Natural killer cell (primary cell): ENCODE results near the gene SERPINE2. TPM values are rescaled to one million over a fixed set of nuclear protein-coding genes. Genes with fewer than 3 reads are reported as not detected.
"Not testable (repeated sequence)": the region's sequence is repeated elsewhere in the genome, so short reads cannot be mapped to it uniquely, and the experiment has no call there.

Experiments used
- ATAC-seq, 3 donors: fragments of 150-1000 bp in 2 of 3; fragments of 200-7000 bp in 1 of 3; cut with Tn5 transposase; 1 replicate in 1 of 3; 2 replicates in 2 of 3; pipeline ENCODE4 v1.10.0; 2021; ENCODE audit warnings: mild to moderate bottlenecking in 2 of 3, moderate library complexity in 2 of 3
- DNase-seq, 2 donors: peaks; one replicate each; pipeline versions ENCODE4 v3.0.0 to v3.0.0-alpha.2; 2013 to 2021; ENCODE audit warnings: mixed read lengths in 1 of 2
- H3K27ac ChIP-seq: one replicate; pipeline ENCODE4 v1.5.1; 2013; ENCODE audit warnings: mild to moderate bottlenecking, low read length
- H3K27me3 ChIP-seq: one replicate; pipeline ENCODE4 v1.6.1; 2013; ENCODE audit warnings: low read length; ENCODE audit not compliant: control insufficient read depth, insufficient read depth
- H3K36me3 ChIP-seq: one replicate; pipeline ENCODE4 v1.6.1; 2013; ENCODE audit warnings: low read length; ENCODE audit not compliant: control insufficient read depth, insufficient read depth
- H3K4me1 ChIP-seq: one replicate; pipeline ENCODE4 v1.6.1; 2013; ENCODE audit warnings: low read length; ENCODE audit not compliant: control insufficient read depth, insufficient read depth
- H3K4me3 ChIP-seq: one replicate; pipeline ENCODE4 v1.5.1; 2013; ENCODE audit warnings: low read length
- H3K9me3 ChIP-seq: one replicate; pipeline ENCODE4 v1.6.1; 2013; ENCODE audit warnings: low read length; ENCODE audit not compliant: control insufficient read depth, insufficient read depth
- H3K27ac Mint-ChIP-seq, 2 donors: one replicate each; pipeline ENCODE4 v1.8.0; 2022; ENCODE audit warnings: mild to moderate bottlenecking in 2 of 2, mixed read lengths in 2 of 2, moderate library complexity in 1 of 2
- H3K27me3 Mint-ChIP-seq, 2 donors: one replicate each; pipeline ENCODE4 v1.8.0; 2022; ENCODE audit warnings: low read depth in 2 of 2, mixed read lengths in 2 of 2
- H3K36me3 Mint-ChIP-seq: one replicate; pipeline ENCODE4 v1.8.0; 2022; ENCODE audit warnings: mixed read lengths
- H3K4me1 Mint-ChIP-seq, 2 donors: one replicate each; pipeline ENCODE4 v1.8.0; 2022; ENCODE audit warnings: mixed read lengths in 2 of 2
- H3K4me3 Mint-ChIP-seq: one replicate; pipeline ENCODE4 v1.8.0; 2022; ENCODE audit warnings: mild to moderate bottlenecking, moderate library complexity, mixed read lengths
- H3K9me3 Mint-ChIP-seq, 2 donors: one replicate each; pipeline ENCODE4 v1.8.0; 2022; ENCODE audit warnings: mixed read lengths in 2 of 2
- WGBS: methylation state at CpG from one replicate; pipeline ENCODE4 v1.1.7; 2013; ENCODE audit warnings: missing lambda C conversion rate; ENCODE audit not compliant: insufficient coverage; 5-methylcytosine and 5-hydroxymethylcytosine counted together
- intact Hi-C: fragments of 100-400 bp; cut with micrococcal nuclease; formaldehyde crosslinking; loops from one replicate; pipeline ENCODE4 v1.14.2; 2022
- total RNA-seq, 4 donors: library from RNA; stranded (reverse); fragments of 120-200 nt in 1 of 4; gene quantifications; one replicate each; pipeline versions ENCODE4 v1.2.3 to v1.2.4, GENCODE V29; 2013 to 2022
- TF ChIP-seq, protein P1 (sequence below): fragments of 200-600 bp; IDR thresholded peaks from one replicate; pipeline ENCODE4 v1.8.0; 2022; ENCODE audit warnings: antibody characterized with exemption

Gene SERPINE2
- total RNA-seq, 3 donors from 2014 or later (not counting 1 experiment from before 2014, with no cell fraction given), result 3.5 to 14.6 (median 8.4) TPM

DNA sequence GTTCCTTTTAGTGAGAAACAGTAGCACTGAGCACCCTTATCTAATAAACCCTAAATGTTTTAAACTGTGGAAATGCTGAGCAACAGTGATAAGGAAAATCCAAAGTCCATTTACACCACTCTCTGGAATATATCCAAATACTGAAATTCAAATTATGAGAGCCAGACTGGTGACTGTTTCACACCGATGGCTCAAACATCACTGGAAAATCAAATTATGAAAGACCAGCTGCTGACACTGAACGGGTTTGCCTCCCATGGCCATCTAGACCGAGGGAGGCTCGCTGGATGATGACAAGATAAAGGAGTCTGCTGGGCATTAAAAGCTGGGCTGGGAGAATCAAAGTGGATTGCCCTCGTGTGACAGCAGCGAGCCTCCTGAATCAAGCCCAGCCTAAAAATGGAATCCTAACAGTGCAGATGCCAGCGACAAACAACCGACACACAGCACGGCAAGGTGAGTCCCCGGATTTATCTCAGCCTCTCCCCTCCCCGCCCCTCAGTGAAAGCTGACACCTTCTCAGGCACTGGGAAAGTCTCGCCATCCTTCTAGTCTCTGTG is 30.3 kb downstream of the SERPINE2 start:
- 87% methylated on average over 12 of the region's 12 CpGs for WGBS
- no peaks in the 10 kb centered on the region for H3K9me3 ChIP-seq
- H3K4me3 ChIP-seq, result no peak overlapping the region
- TF ChIP-seq, protein P1, sequence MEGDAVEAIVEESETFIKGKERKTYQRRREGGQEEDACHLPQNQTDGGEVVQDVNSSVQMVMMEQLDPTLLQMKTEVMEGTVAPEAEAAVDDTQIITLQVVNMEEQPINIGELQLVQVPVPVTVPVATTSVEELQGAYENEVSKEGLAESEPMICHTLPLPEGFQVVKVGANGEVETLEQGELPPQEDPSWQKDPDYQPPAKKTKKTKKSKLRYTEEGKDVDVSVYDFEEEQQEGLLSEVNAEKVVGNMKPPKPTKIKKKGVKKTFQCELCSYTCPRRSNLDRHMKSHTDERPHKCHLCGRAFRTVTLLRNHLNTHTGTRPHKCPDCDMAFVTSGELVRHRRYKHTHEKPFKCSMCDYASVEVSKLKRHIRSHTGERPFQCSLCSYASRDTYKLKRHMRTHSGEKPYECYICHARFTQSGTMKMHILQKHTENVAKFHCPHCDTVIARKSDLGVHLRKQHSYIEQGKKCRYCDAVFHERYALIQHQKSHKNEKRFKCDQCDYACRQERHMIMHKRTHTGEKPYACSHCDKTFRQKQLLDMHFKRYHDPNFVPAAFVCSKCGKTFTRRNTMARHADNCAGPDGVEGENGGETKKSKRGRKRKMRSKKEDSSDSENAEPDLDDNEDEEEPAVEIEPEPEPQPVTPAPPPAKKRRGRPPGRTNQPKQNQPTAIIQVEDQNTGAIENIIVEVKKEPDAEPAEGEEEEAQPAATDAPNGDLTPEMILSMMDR, result no peak
- intact Hi-C loops, result no loop called here
- no peaks in the 10 kb centered on the region for H3K9me3 Mint-ChIP-seq
- H3K27ac Mint-ChIP-seq, result no peak overlapping the region
- no peaks in the 10 kb centered on the region for H3K27me3 Mint-ChIP-seq
- H3K4me1 Mint-ChIP-seq, result peaks cover 4 to 11% of the 10 kb centered on the region in 2 donors
- no peaks in the 10 kb centered on the region for H3K4me1 ChIP-seq
- H3K36me3 Mint-ChIP-seq, result no peaks in the 10 kb centered on the region
- H3K27ac ChIP-seq, result no peak overlapping the region
- no peak overlapping the region for H3K4me3 Mint-ChIP-seq
- H3K27me3 ChIP-seq, result no peaks in the 10 kb centered on the region
- ATAC-seq, result no peak
- no peak for DNase-seq
- H3K36me3 ChIP-seq, result no peaks in the 10 kb centered on the region

DNA sequence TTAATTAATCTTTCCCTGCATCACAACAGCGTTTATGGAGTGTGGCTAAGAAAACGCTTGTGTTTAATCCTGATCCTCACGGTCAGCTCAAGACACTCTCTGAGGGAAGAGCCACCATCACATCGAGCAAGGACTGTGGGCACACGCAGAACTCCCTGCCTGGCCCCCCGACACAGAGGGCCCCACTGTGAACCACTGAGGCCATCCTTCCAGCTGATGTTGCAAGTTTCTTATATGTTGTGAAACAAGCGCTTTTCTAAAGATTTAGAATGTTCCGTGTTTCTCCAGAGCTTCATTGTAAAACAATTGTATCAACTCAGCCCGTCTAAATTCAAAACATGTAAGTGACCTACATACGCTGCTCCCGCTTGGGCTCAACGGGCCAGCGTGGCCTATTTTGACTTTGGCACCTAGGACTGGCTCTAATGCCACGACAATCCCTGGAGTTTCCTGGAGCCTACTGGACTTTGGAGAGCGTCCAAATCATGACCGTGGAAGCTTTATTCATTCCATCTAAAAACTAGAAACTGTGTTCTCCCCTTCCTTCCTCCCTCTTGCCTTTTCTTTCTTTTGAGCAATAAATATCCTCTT is 34.9 kb downstream of the SERPINE2 start:
- H3K4me3 ChIP-seq, result no peak overlapping the region
- H3K27me3 Mint-ChIP-seq, result no peaks in the 10 kb centered on the region
- no peaks in the 10 kb centered on the region for H3K4me1 Mint-ChIP-seq
- DNase-seq (no peak), ATAC-seq (no peak)
- WGBS, result 86% methylated on average over 16 of the region's 16 CpGs
- intact Hi-C loops, result no loop called here
- H3K9me3 Mint-ChIP-seq, result no peaks in the 10 kb centered on the region
- H3K9me3 ChIP-seq, result no peaks in the 10 kb centered on the region
- no peaks in the 10 kb centered on the region for H3K36me3 ChIP-seq
- no peak overlapping the region for H3K4me3 Mint-ChIP-seq
- no peaks in the 10 kb centered on the region for H3K27me3 ChIP-seq
- TF ChIP-seq, protein P1, result no peak
- no peak overlapping the region for H3K27ac Mint-ChIP-seq
- H3K27ac ChIP-seq, result no peak overlapping the region
- no peaks in the 10 kb centered on the region for H3K36me3 Mint-ChIP-seq
- no peaks in the 10 kb centered on the region for H3K4me1 ChIP-seq

GRCh38 chr2:224000662-224001061 is 38.4 kb downstream of the SERPINE2 start:
- H3K9me3 ChIP-seq, H3K9me3 Mint-ChIP-seq, H3K27ac Mint-ChIP-seq, H3K4me3 Mint-ChIP-seq, ATAC-seq, DNase-seq, H3K27me3 Mint-ChIP-seq, intact Hi-C loops, H3K4me3 ChIP-seq, H3K27ac ChIP-seq, H3K27me3 ChIP-seq, H3K4me1 Mint-ChIP-seq, H3K36me3 ChIP-seq, H3K4me1 ChIP-seq, H3K36me3 Mint-ChIP-seq: not testable (repeated sequence)
- 100% methylated on average over 5 of the region's 5 CpGs for WGBS

DNA sequence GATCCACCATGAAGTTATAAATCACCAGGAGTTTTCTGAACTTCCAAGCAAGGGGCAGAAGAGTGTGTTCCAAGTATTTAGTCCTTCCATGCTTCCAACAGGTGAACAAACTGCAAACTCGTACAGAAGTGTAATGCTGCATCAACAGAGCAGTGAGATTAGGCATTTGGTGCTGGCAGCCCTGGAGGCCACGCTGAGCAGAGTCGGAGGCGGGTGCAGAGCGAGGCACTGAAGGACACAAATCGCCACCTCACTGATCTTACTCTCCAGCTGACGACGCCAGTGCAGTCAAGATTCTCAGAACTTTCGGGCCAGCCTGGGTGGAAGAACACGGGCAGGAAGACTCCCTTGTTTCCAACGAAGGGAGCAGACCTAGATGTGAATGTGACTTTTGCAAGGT is 39.2 kb downstream of the SERPINE2 start:
- Histone ChIP-seq H3K36me3 (no peaks in the 10 kb centered on the region), H3K27ac (no peak overlapping the region), H3K9me3 (no peaks in the 10 kb centered on the region), H3K4me1 (no peaks in the 10 kb centered on the region), H3K27me3 (no peaks in the 10 kb centered on the region), H3K4me3 (no peak overlapping the region)
- 94% methylated on average over 11 of the region's 11 CpGs for WGBS
- TF ChIP-seq, protein P1, result no peak
- intact Hi-C loops, result loop anchor here (10.0 kb wide), 1 partner anchor 145 kb away; no protein-coding TSS in a partner anchor
- H3K27me3 Mint-ChIP-seq, result no peaks in the 10 kb centered on the region
- no peaks in the 10 kb centered on the region for H3K9me3 Mint-ChIP-seq
- DNase-seq (no peak), ATAC-seq (no peak)
- H3K36me3 Mint-ChIP-seq, result no peaks in the 10 kb centered on the region
- no peak overlapping the region for H3K4me3 Mint-ChIP-seq
- no peak overlapping the region for H3K27ac Mint-ChIP-seq
- H3K4me1 Mint-ChIP-seq, result no peaks in the 10 kb centered on the region
